A549 (cell line): ENCODE measurements around the gene RAB20.

Experiments used
- BCL3 ChIP-seq: fragments of >200 bp; sonication (Bioruptor Twin); formaldehyde crosslinking; IDR thresholded peaks from 3 replicates; pipeline ENCODE4 v1.6.1; 2016
- CHD2 ChIP-seq: fragments of 150-350 bp; IDR thresholded peaks from 2 replicates; pipeline ENCODE4 v1.6.1; 2014; ENCODE audit warnings: low read length; ENCODE audit not compliant: partially characterized antibody
- CTCF ChIP-seq: fragments of >200 bp; sonication (Bioruptor Twin); formaldehyde crosslinking; IDR thresholded peaks from 3 replicates; pipeline ENCODE4 v1.5.1; 2016
- EP300 ChIP-seq, 2 experiments: fragments of >200 bp; sonication (Bioruptor Twin); formaldehyde crosslinking; IDR thresholded peaks; 2 replicates in 1 of 2; 3 replicates in 1 of 2; pipeline ENCODE4 v1.6.1; 2016 to 2017
- ESRRA ChIP-seq: fragments of 150-350 bp; IDR thresholded peaks from 2 replicates; pipeline ENCODE4 v1.6.1; 2014; ENCODE audit warnings: mild to moderate bottlenecking, low read length, borderline replicate concordance
- FOSL2 ChIP-seq, 2 experiments: fragments of 450-650 bp in 1 of 2; fragments of >200 bp in 1 of 2; sonication (Bioruptor Twin) in 1 of 2; formaldehyde crosslinking; IDR thresholded peaks; 2 replicates each; pipeline versions ENCODE4 v1.5.0 to v1.6.1; 2016 to 2020; ENCODE audit warnings: mild to moderate bottlenecking in 1 of 2, moderate library complexity in 1 of 2
- HDAC2 ChIP-seq: fragments of 200-600 bp; sonication (generic); IDR thresholded peaks from 2 replicates; pipeline ENCODE4 v1.6.1; 2016
- MAZ ChIP-seq: fragments of 150-350 bp; IDR thresholded peaks from 2 replicates; pipeline ENCODE4 v1.6.1; 2014; ENCODE audit warnings: antibody characterized with exemption, low read depth, low read length, borderline replicate concordance
- POLR2A ChIP-seq: IDR thresholded peaks from 2 replicates; pipeline ENCODE4 v1.6.1; 2012; ENCODE audit warnings: mild to moderate bottlenecking, low read length
- RFX5 ChIP-seq: fragments of 450-650 bp; IDR thresholded peaks from 2 replicates; pipeline ENCODE4 v1.7.1; 2014; ENCODE audit warnings: antibody characterized with exemption, mild to moderate bottlenecking, moderate library complexity
- ZSCAN20 ChIP-seq: fragments of 250-450 bp; sonication (Bioruptor Pico); IDR thresholded peaks from 2 replicates; pipeline ENCODE4 v1.8.0; 2022; ENCODE audit warnings: mild to moderate bottlenecking, moderate library complexity

GRCh38 chr13:110528911-110529310, 32.6 kb downstream of the RAB20 start:
- TF ChIP-seq CHD2 (no peak), ZSCAN20 (no peak), CTCF (no peak), RFX5 (no peak), HDAC2 (no peak), POLR2A (no peak), ESRRA (no peak), MAZ (no peak), EP300 (IDR thresholded peaks at IDR 0.05) (no peak), BCL3 (no peak), FOSL2 (IDR thresholded peaks at IDR 0.05) (no peak), FOSL2 (CRISPR knock-in tag; IDR thresholded peaks at IDR 0.05) (no peak)
